H9 (cell line): ENCODE results near the gene DGUOK. TPM values are rescaled to one million over a fixed set of nuclear protein-coding genes. Genes with fewer than 3 reads are reported as not detected.

Source experiments
- DNase-seq: peaks from one replicate; pipeline ENCODE4 v3.0.0-alpha.2; 2017
- H2AFZ ChIP-seq: one replicate; pipeline ENCODE4 v1.6.1; 2013; ENCODE audit warnings: mild to moderate bottlenecking, low read length, control low read depth, moderate library complexity
- H2AK5ac ChIP-seq: 2 replicates; pipeline ENCODE4 v1.6.1; 2013; ENCODE audit warnings: low read length, control low read depth, mixed read lengths; ENCODE audit not compliant: insufficient read length
- H2BK120ac ChIP-seq: one replicate; pipeline ENCODE4 v1.6.1; 2013; ENCODE audit warnings: low read depth, mild to moderate bottlenecking, low read length, control low read depth, inconsistent platforms; ENCODE audit not compliant: poor library complexity, severe bottlenecking
- H2BK12ac ChIP-seq: 2 replicates; pipeline ENCODE4 v1.6.1; 2013; ENCODE audit warnings: low read length, control low read depth, mixed read lengths, low read depth; ENCODE audit not compliant: insufficient read length
- H2BK15ac ChIP-seq: 2 replicates; pipeline ENCODE4 v1.6.1; 2013; ENCODE audit warnings: low read depth, low read length, control low read depth
- H2BK20ac ChIP-seq: one replicate; pipeline ENCODE4 v1.6.1; 2013; ENCODE audit warnings: low read depth, mild to moderate bottlenecking, low read length, control low read depth, inconsistent platforms; ENCODE audit not compliant: poor library complexity, severe bottlenecking
- H2BK5ac ChIP-seq: 2 replicates; pipeline ENCODE4 v1.6.1; 2013; ENCODE audit warnings: low read length, control low read depth, mixed read lengths; ENCODE audit not compliant: insufficient read length
- H3K14ac ChIP-seq: 2 replicates; pipeline ENCODE4 v1.6.1; 2013; ENCODE audit warnings: low read length, control low read depth; ENCODE audit not compliant: insufficient read depth
- H3K18ac ChIP-seq: 2 replicates; pipeline ENCODE4 v1.6.1; 2013; ENCODE audit warnings: low read depth, mild to moderate bottlenecking, mixed read lengths, low read length, control low read depth; ENCODE audit not compliant: insufficient read length
- H3K23ac ChIP-seq: 2 replicates; pipeline ENCODE4 v1.6.1; 2013; ENCODE audit warnings: low read length, control low read depth, mixed read lengths, low read depth; ENCODE audit not compliant: insufficient read length
- H3K23me2 ChIP-seq: 2 replicates; pipeline ENCODE4 v1.6.1; 2013; ENCODE audit warnings: low read depth, mild to moderate bottlenecking, mixed read lengths, low read length, control low read depth; ENCODE audit not compliant: insufficient read length, poor library complexity, severe bottlenecking
- H3K27ac ChIP-seq: 2 replicates; pipeline ENCODE4 v1.5.1; 2013; ENCODE audit warnings: low read length, control low read depth, mixed read lengths, low read depth; ENCODE audit not compliant: insufficient read length
- H3K27me3 ChIP-seq: 2 replicates; pipeline ENCODE4 v1.6.1; 2013; ENCODE audit warnings: low read length, control low read depth, inconsistent platforms; ENCODE audit not compliant: insufficient read depth
- H3K4ac ChIP-seq: 2 replicates; pipeline ENCODE4 v1.6.1; 2013; ENCODE audit warnings: low read depth, mild to moderate bottlenecking, control low read depth, inconsistent platforms, low read length, moderate library complexity
- H3K4me1 ChIP-seq: 2 replicates; pipeline ENCODE4 v1.6.1; 2013; ENCODE audit warnings: low read length, control low read depth, inconsistent platforms; ENCODE audit not compliant: insufficient read depth
- H3K4me2 ChIP-seq: 2 replicates; pipeline ENCODE4 v1.6.1; 2013; ENCODE audit warnings: low read length, control low read depth, mixed read lengths; ENCODE audit not compliant: insufficient read length, insufficient read depth
- H3K56ac ChIP-seq: 2 replicates; pipeline ENCODE4 v1.6.1; 2013; ENCODE audit warnings: low read depth, mild to moderate bottlenecking, mixed read lengths, low read length, control low read depth; ENCODE audit not compliant: insufficient read length
- H3K79me1 ChIP-seq: 2 replicates; pipeline ENCODE4 v1.6.1; 2013; ENCODE audit warnings: low read depth, mild to moderate bottlenecking, moderate library complexity, low read length, control low read depth, inconsistent platforms; ENCODE audit not compliant: insufficient read depth, poor library complexity, severe bottlenecking
- H3K79me2 ChIP-seq: 2 replicates; pipeline ENCODE4 v1.6.1; 2013; ENCODE audit warnings: low read length, control low read depth, inconsistent platforms; ENCODE audit not compliant: insufficient read depth
- H3K9ac ChIP-seq: 2 replicates; pipeline ENCODE4 v1.6.1; 2013; ENCODE audit warnings: low read length, control low read depth, mixed read lengths; ENCODE audit not compliant: insufficient read length; ENCODE audit errors: extremely low read depth
- H3K9me3 ChIP-seq: one replicate; pipeline ENCODE4 v1.6.1; 2013; ENCODE audit warnings: low read depth, low read length, inconsistent platforms; ENCODE audit not compliant: control insufficient read depth
- H3T11ph ChIP-seq: one replicate; pipeline ENCODE4 v1.6.1; 2013; ENCODE audit warnings: mild to moderate bottlenecking, low read length, control low read depth, inconsistent platforms
- H4K20me1 ChIP-seq: one replicate; pipeline ENCODE4 v1.6.1; 2013; ENCODE audit not compliant: control insufficient read depth, insufficient read length, insufficient read depth
- H4K5ac ChIP-seq: 2 replicates; pipeline ENCODE4 v1.6.1; 2013; ENCODE audit warnings: low read depth, mild to moderate bottlenecking, mixed read lengths, low read length, control low read depth; ENCODE audit not compliant: insufficient read length
- H4K8ac ChIP-seq: replicated peaks from 2 replicates; pipeline ENCODE4 v1.6.1; 2013; ENCODE audit warnings: low read length, control low read depth, mixed read lengths, low read depth; ENCODE audit not compliant: insufficient read length
- H4K91ac ChIP-seq: 2 replicates; pipeline ENCODE4 v1.6.1; 2013; ENCODE audit warnings: low read depth, mild to moderate bottlenecking, moderate library complexity, mixed read lengths, low read length, control low read depth; ENCODE audit not compliant: insufficient read length
- H3K27ac Mint-ChIP-seq, 3 experiments: 2 replicates in 2 of 3; 3 replicates in 1 of 3; pipeline ENCODE4 v1.8.0; 2020 to 2021; ENCODE audit warnings: mixed read lengths in 3 of 3, mild to moderate bottlenecking in 1 of 3, moderate library complexity in 1 of 3
- H3K27me3 Mint-ChIP-seq: 2 replicates; pipeline ENCODE4 v1.8.0; 2021; ENCODE audit warnings: low read depth, mild to moderate bottlenecking, moderate library complexity, mixed read lengths
- H3K36me3 Mint-ChIP-seq, 3 experiments: 2 replicates in 2 of 3; 3 replicates in 1 of 3; pipeline ENCODE4 v1.8.0; 2020 to 2021; ENCODE audit warnings: low read depth in 3 of 3, mixed read lengths in 3 of 3; ENCODE audit not compliant: insufficient read depth in 1 of 3
- H3K4me1 Mint-ChIP-seq, 2 experiments: 2 replicates each; pipeline ENCODE4 v1.8.0; 2020; ENCODE audit warnings: mixed read lengths in 2 of 2
- H3K4me3 Mint-ChIP-seq, 2 experiments: 2 replicates in 1 of 2; 3 replicates in 1 of 2; pipeline ENCODE4 v1.8.0; 2020 to 2021; ENCODE audit warnings: mild to moderate bottlenecking in 2 of 2, mixed read lengths in 2 of 2, moderate library complexity in 1 of 2
- H3K9me3 Mint-ChIP-seq, 2 experiments: 2 replicates in 1 of 2; 3 replicates in 1 of 2; pipeline ENCODE4 v1.8.0; 2020; ENCODE audit warnings: mild to moderate bottlenecking in 2 of 2, mixed read lengths in 2 of 2, moderate library complexity in 1 of 2
- CTCF ChIP-seq: fragments of 200-600 bp; sonication (generic); conservative IDR thresholded peaks from 3 replicates; pipeline ENCODE4 v1.8.0; 2021; ENCODE audit warnings: antibody characterized with exemption, mild to moderate bottlenecking
- WGBS: extraction: QIAGEN DNeasy Blood & Tissue Kit; methylation state at CpG from one replicate; pipeline ENCODE4 v1.1.7; 2013; ENCODE audit warnings: missing lambda C conversion rate, low lambda C conversion rate, mixed read lengths; ENCODE audit not compliant: insufficient read length; ENCODE audit errors: extremely low coverage; 5-methylcytosine and 5-hydroxymethylcytosine counted together
- total RNA-seq: library from RNA; stranded (reverse); gene quantifications from 2 replicates; pipeline ENCODE4 v1.2.1, GENCODE V29; 2021

Gene DGUOK
- total RNA-seq, 1 experiment from 2014 or later = 98.5 TPM

- no peak overlapping the region for H3K27ac ChIP-seq
- no peak overlapping the region for H2AFZ ChIP-seq
- no peaks in the 10 kb centered on the region for H3K9me3 Mint-ChIP-seq
These were observed 1.5 kb upstream of the DGUOK start for GRCh38 chr2:73925033-73925704.

More at GRCh38 chr2:73925033-73925704, 1.5 kb upstream of the DGUOK start:
- H3K27me3 ChIP-seq = no peaks in the 10 kb centered on the region
- no peak overlapping the region for H2BK15ac ChIP-seq
- no peak overlapping the region for H3K23ac ChIP-seq
- H3K23me2 ChIP-seq = peaks cover 5% of the 10 kb centered on the region
- Mint-ChIP-seq H3K27me3 (peaks cover 8% of the 10 kb centered on the region), H3K27ac (no peak overlapping the region), H3K36me3 (peaks cover 0 to 8% (median 2%) of the 10 kb centered on the region in 3 experiments; a peak in 4 of 7 replicates), H3K4me3 (no peak overlapping the region), H3K4me1 (peaks cover 31 to 34% of the 10 kb centered on the region in 2 experiments)
- no peak overlapping the region for H2BK20ac ChIP-seq
- H2AK5ac ChIP-seq = no peak overlapping the region
- H4K91ac ChIP-seq = no peak overlapping the region
- WGBS = no CpG with 5 or more reads among the region's 7 CpGs
- no peak overlapping the region for H4K5ac ChIP-seq
- DNase-seq = peak; percentile 33
- H4K20me1 ChIP-seq = no peaks in the 10 kb centered on the region
- peaks cover 22% of the 10 kb centered on the region; the same call in 1 of the 2 replicates for H3K79me2 ChIP-seq
- H2BK120ac ChIP-seq = no peak overlapping the region
- no peak overlapping the region for H3K4me2 ChIP-seq
- TF ChIP-seq CTCF = no peak
- H3K4ac ChIP-seq = no peak overlapping the region
- no peaks in the 10 kb centered on the region for H3K4me1 ChIP-seq
- no peak overlapping the region for H4K8ac ChIP-seq
- no peak overlapping the region for H2BK12ac ChIP-seq
- no peak overlapping the region for H3K9ac ChIP-seq
- H3K18ac ChIP-seq = no peak overlapping the region
- no peak overlapping the region for H3T11ph ChIP-seq
- H3K14ac ChIP-seq = no peak overlapping the region
- no peak overlapping the region for H3K56ac ChIP-seq
- peaks cover 13% of the 10 kb centered on the region for H3K79me1 ChIP-seq
- H2BK5ac ChIP-seq = no peak overlapping the region
- H3K9me3 ChIP-seq = no peaks in the 10 kb centered on the region
